IMR-90 (cell line): ENCODE measurements around the gene MIPEP. TPM values are rescaled to one million over a fixed set of nuclear protein-coding genes. Genes with fewer than 3 reads are reported as not detected.

Source experiments
- ATAC-seq: fragments of 200-7000 bp; cut with Tn5 transposase; 2 replicates; pipeline ENCODE4 v1.9.1; 2020; ENCODE audit warnings: low read depth, mild to moderate bottlenecking, moderate library complexity
- BruUV-seq: library from RNA; stranded (reverse); fragments of 400-500 nt; replicated peaks from 2 replicates; lab custom pipeline; 2021; lab: Mats Ljungman, UMichigan
- CTCF ChIA-PET: fragments of 300-600 bp; formaldehyde crosslinking; extraction: SDS; loops from one replicate; lab custom pipeline; 2021; ENCODE audit warnings: antibody characterized with exemption; lab: Yijun Ruan, JAX
- POLR2A ChIA-PET: fragments of 300-600 bp; sonication (Branson Sonifier 250); formaldehyde crosslinking; loops from one replicate; lab custom pipeline; 2022; ENCODE audit warnings: antibody characterized with exemption; ENCODE audit not compliant: unreplicated experiment; lab: Charles Lee
- DNase-seq: peaks from one replicate; pipeline ENCODE4 v3.0.0; 2013
- H2AFZ ChIP-seq: replicated peaks from 2 replicates; pipeline ENCODE3; 2013; ENCODE audit warnings: low read length, mild to moderate bottlenecking; ENCODE audit not compliant: poor library complexity
- H2AK5ac ChIP-seq: 2 replicates; pipeline ENCODE4 v1.6.1; 2013; ENCODE audit warnings: low read depth, low read length, inconsistent platforms
- H2AK9ac ChIP-seq: replicated peaks from 2 replicates; pipeline ENCODE3; 2013; ENCODE audit warnings: mild to moderate bottlenecking, low read depth, low read length, moderate library complexity; ENCODE audit not compliant: poor library complexity
- H2BK120ac ChIP-seq: 2 replicates; pipeline ENCODE4 v1.6.1; 2013; ENCODE audit warnings: low read depth, low read length, inconsistent platforms
- H2BK15ac ChIP-seq: 3 replicates; pipeline ENCODE4 v1.6.1; 2013; ENCODE audit warnings: low read depth, low read length, inconsistent platforms
- H2BK20ac ChIP-seq: 2 replicates; pipeline ENCODE4 v1.6.1; 2013; ENCODE audit warnings: low read depth, mild to moderate bottlenecking, inconsistent platforms, low read length, moderate library complexity
- H2BK5ac ChIP-seq: 2 replicates; pipeline ENCODE4 v1.6.1; 2013; ENCODE audit warnings: mild to moderate bottlenecking, low read depth, low read length, inconsistent platforms; ENCODE audit not compliant: poor library complexity, severe bottlenecking
- H3K14ac ChIP-seq: replicated peaks from 2 replicates; pipeline ENCODE4 v1.6.1; 2013; ENCODE audit warnings: low read depth, low read length, inconsistent platforms
- H3K18ac ChIP-seq: 2 replicates; pipeline ENCODE4 v1.6.1; 2013; ENCODE audit warnings: low read depth, low read length, control low read depth
- H3K23ac ChIP-seq: 2 replicates; pipeline ENCODE4 v1.6.1; 2013; ENCODE audit warnings: low read depth, low read length, inconsistent platforms
- H3K27ac ChIP-seq: 2 replicates; pipeline ENCODE4 v1.5.1; 2013; ENCODE audit warnings: mild to moderate bottlenecking, control low read depth, low read length; ENCODE audit not compliant: insufficient read depth
- H3K27me3 ChIP-seq: 2 replicates; pipeline ENCODE4 v1.6.1; 2013; ENCODE audit warnings: low read length; ENCODE audit not compliant: control insufficient read depth, insufficient read depth
- H3K36me3 ChIP-seq: 2 replicates; pipeline ENCODE4 v1.6.1; 2013; ENCODE audit warnings: low read length, mixed read lengths; ENCODE audit not compliant: control insufficient read depth, insufficient read depth
- H3K4ac ChIP-seq: 2 replicates; pipeline ENCODE4 v1.6.1; 2013; ENCODE audit warnings: low read depth, low read length, inconsistent platforms
- H3K4me1 ChIP-seq: 2 replicates; pipeline ENCODE4 v1.6.1; 2013; ENCODE audit warnings: low read length, mixed read lengths; ENCODE audit not compliant: control insufficient read depth, insufficient read depth
- H3K4me2 ChIP-seq: 2 replicates; pipeline ENCODE4 v1.6.1; 2013; ENCODE audit warnings: low read depth, mild to moderate bottlenecking, control low read depth, low read length, moderate library complexity
- H3K4me3 ChIP-seq: 2 replicates; pipeline ENCODE4 v1.5.1; 2013; ENCODE audit warnings: low read depth, mild to moderate bottlenecking, control low read depth, low read length, moderate library complexity; ENCODE audit not compliant: insufficient read depth
- H3K56ac ChIP-seq: 2 replicates; pipeline ENCODE4 v1.6.1; 2013; ENCODE audit warnings: low read length, inconsistent platforms; ENCODE audit not compliant: insufficient read depth; ENCODE audit errors: extremely low read depth
- H3K79me1 ChIP-seq, 2 experiments: 2 replicates each; pipeline ENCODE4 v1.6.1; 2013; ENCODE audit warnings: low read length in 2 of 2, inconsistent platforms in 1 of 2, low read depth in 1 of 2
- H3K9ac ChIP-seq: 2 replicates; pipeline ENCODE4 v1.6.1; 2013; ENCODE audit warnings: low read depth, low read length, control low read depth
- H3K9me1 ChIP-seq: 2 replicates; pipeline ENCODE4 v1.6.1; 2013; ENCODE audit warnings: low read length, inconsistent platforms; ENCODE audit not compliant: insufficient read depth
- H3K9me3 ChIP-seq: 2 replicates; pipeline ENCODE4 v1.6.1; 2013; ENCODE audit warnings: low read length; ENCODE audit not compliant: control insufficient read depth, insufficient read depth
- H4K20me1 ChIP-seq: 2 replicates; pipeline ENCODE4 v1.6.1; 2013; ENCODE audit warnings: low read length, inconsistent platforms; ENCODE audit not compliant: insufficient read depth
- H4K5ac ChIP-seq: 2 replicates; pipeline ENCODE4 v1.6.1; 2013; ENCODE audit warnings: mild to moderate bottlenecking, low read depth, low read length, control low read depth
- H4K8ac ChIP-seq, 2 experiments: 2 replicates each; pipeline ENCODE4 v1.6.1; 2013; ENCODE audit warnings: low read depth in 2 of 2, low read length in 2 of 2, control low read depth in 1 of 2, inconsistent platforms in 1 of 2
- H4K91ac ChIP-seq: 2 replicates; pipeline ENCODE4 v1.6.1; 2013; ENCODE audit warnings: low read depth, low read length, inconsistent platforms; ENCODE audit not compliant: insufficient read depth
- CTCF ChIP-seq: conservative IDR thresholded peaks from 2 replicates; pipeline ENCODE4 v1.5.1; 2012; ENCODE audit warnings: mild to moderate bottlenecking, low read depth, low read length, improper control_type of control experiment
- FOS ChIP-seq: fragments of 150-350 bp; IDR thresholded peaks from 2 replicates; pipeline ENCODE4 v1.6.1; 2016; ENCODE audit warnings: low read depth, low read length
- POLR2A ChIP-seq: IDR thresholded peaks from 2 replicates; pipeline ENCODE4 v1.6.1; 2012; ENCODE audit warnings: mild to moderate bottlenecking, low read depth, low read length
- RAD21 ChIP-seq: IDR thresholded peaks from 2 replicates; pipeline ENCODE4 v1.6.1; 2012; ENCODE audit warnings: low read length, improper control_type of control experiment
- RCOR1 ChIP-seq: IDR thresholded peaks from 2 replicates; pipeline ENCODE4 v1.6.1; 2012; ENCODE audit warnings: mild to moderate bottlenecking, low read length, improper control_type of control experiment; ENCODE audit not compliant: insufficient replicate concordance
- SMC3 ChIP-seq: fragments of 150-350 bp; IDR thresholded peaks from 2 replicates; pipeline ENCODE4 v1.6.1; 2016; ENCODE audit warnings: low read depth, mild to moderate bottlenecking, antibody characterized with exemption, low read length, moderate library complexity
- WGBS, 2 experiments: methylation state at CpG; one replicate each; pipeline versions ENCODE4 v1.1.5 to v1.1.7; 2013; ENCODE audit warnings: missing lambda C conversion rate in 2 of 2; ENCODE audit not compliant: insufficient read length in 1 of 2; ENCODE audit errors: extremely low coverage in 2 of 2; 5-methylcytosine and 5-hydroxymethylcytosine counted together
- dilution Hi-C: fragments of 300-500 bp; cut with HindIII; formaldehyde crosslinking; loops from one replicate; pipeline ENCODE4 v1.14.3; 2018; ENCODE audit warnings: low sequenced_read_pairs; ENCODE audit not compliant: unreplicated experiment
- in situ Hi-C: fragments of 300-500 bp; cut with MboI; formaldehyde crosslinking; loops from 3 replicates; pipeline ENCODE4 v1.14.3; 2019; ENCODE audit warnings: low sequenced_read_pairs, inconsistent platforms, mixed read lengths
- intact Hi-C: fragments of 100-400 bp; cut with micrococcal nuclease; formaldehyde crosslinking; loops from 2 replicates; pipeline ENCODE4 v1.10.0; 2022
- polyA plus RNA-seq, 3 experiments: library from polyadenylated mRNA; depleted of rRNA; stranded (reverse); fragments of >200 nt; gene quantifications; 2 replicates each; pipeline ENCODE4 v1.2.3, GENCODE V29; 2012; ENCODE audit warnings: low replicate concordance in 1 of 3
- total RNA-seq: library from RNA; depleted of rRNA; stranded (reverse); fragments of >200 nt; gene quantifications from 2 replicates; pipeline ENCODE4 v1.2.3, GENCODE V29; 2012

Gene MIPEP
- total and polyA plus RNA-seq, 2 of the 4 experiments (the other 2 are of a cell fraction), result 15.0 to 21.5 TPM

GRCh38 chr13:23715762-23716235, 173.4 kb downstream of the MIPEP start:
- Histone ChIP-seq H4K8ac (peak overlapping the region in 1 of 2 experiments; percentile 39; a peak in 1 of 4 replicates), H3K9me1 (0 out of 2 replicates have a peak, but pooled peaks cover 3% of the 10 kb centered on the region), H3K14ac (no peak overlapping the region), H3K9me3 (peaks cover 3% of the 10 kb centered on the region; the same call in 1 of the 2 replicates), H3K4me2 (no peak overlapping the region), H2AFZ (no peak overlapping the region), H3K79me1 (no peaks in the 10 kb centered on the region), H4K5ac (0 out of 2 replicates have a peak overlapping the region, but pooled peaks have one; percentile 18), H4K91ac (no peak overlapping the region; the same call in 1 of the 2 replicates), H3K18ac (peak overlapping the region; percentile 33; the same call in 1 of the 2 replicates), H4K20me1 (no peaks in the 10 kb centered on the region), H3K56ac (no peak overlapping the region), H3K9ac (no peak overlapping the region), H3K27me3 (no peaks in the 10 kb centered on the region), H2BK120ac (0 out of 2 replicates have a peak overlapping the region, but pooled peaks have one; percentile 6), H2BK15ac (peak overlapping the region; percentile 77; the same call in 2 of the 3 replicates), H2BK20ac (peak overlapping the region; percentile 16; the same call in 1 of the 2 replicates), H3K23ac (no peak overlapping the region), H3K4me1 (peaks cover 8% of the 10 kb centered on the region), H3K27ac (no peak overlapping the region), H2BK5ac (peak overlapping the region; percentile 11), H2AK9ac (peak overlapping the region; percentile 77), H3K4me3 (no peak overlapping the region), H3K4ac (peak overlapping the region; percentile 53; the same call in 1 of the 2 replicates), H3K36me3 (no peaks in the 10 kb centered on the region), H2AK5ac (peak overlapping the region; percentile 46; the same call in 1 of the 2 replicates)
- DNase-seq, result no peak
- BruUV-seq, result no TSS peak
- in situ Hi-C loops (no loop called here), intact Hi-C loops (no loop called here), dilution Hi-C loops (no loop called here)
- WGBS, 2 experiments, result 100% methylated on average over 2 of the region's 11 CpGs; no CpG with 5 or more reads in 1 of the 2 experiments
- TF ChIP-seq CTCF (peak; percentile 25; the same call in 1 of the 2 replicates), POLR2A (no peak), FOS (no peak), RAD21 (peak; percentile 48), RCOR1 (no peak), SMC3 (0 out of 2 replicates have a peak, but pooled peaks have one; percentile 18)
- no peak for ATAC-seq
- ChIA-PET CTCF (no interaction called here), POLR2A (no interaction called here)
